ENCODE measurements around the gene THSD7A. TPM values are rescaled to one million over a fixed set of nuclear protein-coding genes. Genes with fewer than 3 reads are reported as not detected.

Gene THSD7A, protein sequence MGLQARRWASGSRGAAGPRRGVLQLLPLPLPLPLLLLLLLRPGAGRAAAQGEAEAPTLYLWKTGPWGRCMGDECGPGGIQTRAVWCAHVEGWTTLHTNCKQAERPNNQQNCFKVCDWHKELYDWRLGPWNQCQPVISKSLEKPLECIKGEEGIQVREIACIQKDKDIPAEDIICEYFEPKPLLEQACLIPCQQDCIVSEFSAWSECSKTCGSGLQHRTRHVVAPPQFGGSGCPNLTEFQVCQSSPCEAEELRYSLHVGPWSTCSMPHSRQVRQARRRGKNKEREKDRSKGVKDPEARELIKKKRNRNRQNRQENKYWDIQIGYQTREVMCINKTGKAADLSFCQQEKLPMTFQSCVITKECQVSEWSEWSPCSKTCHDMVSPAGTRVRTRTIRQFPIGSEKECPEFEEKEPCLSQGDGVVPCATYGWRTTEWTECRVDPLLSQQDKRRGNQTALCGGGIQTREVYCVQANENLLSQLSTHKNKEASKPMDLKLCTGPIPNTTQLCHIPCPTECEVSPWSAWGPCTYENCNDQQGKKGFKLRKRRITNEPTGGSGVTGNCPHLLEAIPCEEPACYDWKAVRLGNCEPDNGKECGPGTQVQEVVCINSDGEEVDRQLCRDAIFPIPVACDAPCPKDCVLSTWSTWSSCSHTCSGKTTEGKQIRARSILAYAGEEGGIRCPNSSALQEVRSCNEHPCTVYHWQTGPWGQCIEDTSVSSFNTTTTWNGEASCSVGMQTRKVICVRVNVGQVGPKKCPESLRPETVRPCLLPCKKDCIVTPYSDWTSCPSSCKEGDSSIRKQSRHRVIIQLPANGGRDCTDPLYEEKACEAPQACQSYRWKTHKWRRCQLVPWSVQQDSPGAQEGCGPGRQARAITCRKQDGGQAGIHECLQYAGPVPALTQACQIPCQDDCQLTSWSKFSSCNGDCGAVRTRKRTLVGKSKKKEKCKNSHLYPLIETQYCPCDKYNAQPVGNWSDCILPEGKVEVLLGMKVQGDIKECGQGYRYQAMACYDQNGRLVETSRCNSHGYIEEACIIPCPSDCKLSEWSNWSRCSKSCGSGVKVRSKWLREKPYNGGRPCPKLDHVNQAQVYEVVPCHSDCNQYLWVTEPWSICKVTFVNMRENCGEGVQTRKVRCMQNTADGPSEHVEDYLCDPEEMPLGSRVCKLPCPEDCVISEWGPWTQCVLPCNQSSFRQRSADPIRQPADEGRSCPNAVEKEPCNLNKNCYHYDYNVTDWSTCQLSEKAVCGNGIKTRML (N-terminal part only)
- polyA plus RNA-seq (18.1 and 18.5 TPM in 2 replicates), polyA minus RNA-seq (66.5 and 82.2 TPM in 2 replicates)

DNA sequence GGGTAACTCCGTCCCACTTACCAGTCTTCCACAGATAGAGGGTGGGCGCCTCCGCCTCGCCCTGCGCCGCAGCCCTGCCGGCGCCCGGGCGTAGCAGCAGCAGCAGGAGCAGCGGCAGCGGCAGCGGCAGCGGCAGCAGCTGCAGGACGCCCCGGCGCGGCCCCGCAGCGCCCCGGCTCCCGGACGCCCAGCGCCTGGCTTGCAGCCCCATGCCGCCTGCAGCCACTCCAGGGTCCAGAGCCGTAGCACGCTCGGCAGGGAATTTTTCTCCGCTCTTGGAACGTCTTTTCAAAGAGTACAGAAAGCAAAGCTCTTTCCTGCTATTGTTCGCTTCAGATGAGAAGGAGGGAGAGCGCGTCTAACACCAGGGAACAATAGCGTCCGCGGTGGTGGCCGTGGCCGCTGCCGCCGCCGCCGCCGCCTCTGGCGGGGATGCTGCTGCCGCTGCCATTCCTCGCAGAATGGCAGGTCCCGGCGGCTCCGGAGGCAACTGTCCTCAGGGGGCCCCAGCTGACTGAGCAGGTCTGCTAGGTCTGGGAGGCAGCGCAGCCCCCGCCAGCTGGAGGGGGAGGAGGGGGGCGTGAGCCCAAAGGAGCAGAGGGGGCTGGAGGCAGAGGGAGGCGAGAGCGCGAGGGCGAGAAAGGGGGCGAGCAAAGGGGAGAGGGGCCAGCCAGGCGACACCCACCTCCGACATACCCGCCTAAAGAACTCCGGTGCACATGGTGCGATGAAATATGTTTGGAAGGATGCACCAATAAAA lies at the start of gene THSD7A:
Gene THSD7A, minus strand, starts transcription at position 463 of the 760 bp plus-strand sequence. Its CDS starts 252 bp downstream, at position 211.
- Histone ChIP-seq H3K4me3 (ENCODE audit: low read length) (peak within 1 kb of the TSS; percentile 82), H3K79me2 (replicated peaks; ENCODE audit: insufficient read depth, low read length) (peaks cover 13% of the 10 kb centered on the region), H3K27ac (ENCODE audit: low read length) (peak within 1 kb of the TSS; percentile 88), H3F3A (ENCODE audit: insufficient read depth, low read length, poor library complexity, severe bottlenecking) (peaks cover 6% of the 10 kb centered on the region), H3K27me3 (ENCODE audit: insufficient read depth, low read depth, low read length) (no peaks in the 10 kb centered on the region), H3K36me3 (ENCODE audit: insufficient read depth, low read length) (no peaks in the 10 kb centered on the region), H3K9me3 (ENCODE audit: low read length) (no peaks in the 10 kb centered on the region), H3K4me2 (ENCODE audit: low read length) (peak within 1 kb of the TSS; percentile 98), H3K9ac (ENCODE audit: low read length) (peak within 1 kb of the TSS; percentile 87), H4K20me1 (ENCODE audit: insufficient read depth) (no peaks in the 10 kb centered on the region), H2AFZ (ENCODE audit: low read depth, low read length) (peak within 1 kb of the TSS; percentile 71), H3K9me2 (ENCODE audit: insufficient read depth, low read length) (no peaks in the 10 kb centered on the region)
- TF ChIP-seq SMC3 (conservative IDR thresholded peaks at IDR 0.05; ENCODE audit: poor library complexity): peak; percentile 68
- TF ChIP-seq EZH2 (IDR thresholded peaks at IDR 0.05; ENCODE audit: borderline replicate concordance, insufficient read depth, low read length, poor library complexity, severe bottlenecking): no peak
- TF ChIP-seq, protein P1, sequence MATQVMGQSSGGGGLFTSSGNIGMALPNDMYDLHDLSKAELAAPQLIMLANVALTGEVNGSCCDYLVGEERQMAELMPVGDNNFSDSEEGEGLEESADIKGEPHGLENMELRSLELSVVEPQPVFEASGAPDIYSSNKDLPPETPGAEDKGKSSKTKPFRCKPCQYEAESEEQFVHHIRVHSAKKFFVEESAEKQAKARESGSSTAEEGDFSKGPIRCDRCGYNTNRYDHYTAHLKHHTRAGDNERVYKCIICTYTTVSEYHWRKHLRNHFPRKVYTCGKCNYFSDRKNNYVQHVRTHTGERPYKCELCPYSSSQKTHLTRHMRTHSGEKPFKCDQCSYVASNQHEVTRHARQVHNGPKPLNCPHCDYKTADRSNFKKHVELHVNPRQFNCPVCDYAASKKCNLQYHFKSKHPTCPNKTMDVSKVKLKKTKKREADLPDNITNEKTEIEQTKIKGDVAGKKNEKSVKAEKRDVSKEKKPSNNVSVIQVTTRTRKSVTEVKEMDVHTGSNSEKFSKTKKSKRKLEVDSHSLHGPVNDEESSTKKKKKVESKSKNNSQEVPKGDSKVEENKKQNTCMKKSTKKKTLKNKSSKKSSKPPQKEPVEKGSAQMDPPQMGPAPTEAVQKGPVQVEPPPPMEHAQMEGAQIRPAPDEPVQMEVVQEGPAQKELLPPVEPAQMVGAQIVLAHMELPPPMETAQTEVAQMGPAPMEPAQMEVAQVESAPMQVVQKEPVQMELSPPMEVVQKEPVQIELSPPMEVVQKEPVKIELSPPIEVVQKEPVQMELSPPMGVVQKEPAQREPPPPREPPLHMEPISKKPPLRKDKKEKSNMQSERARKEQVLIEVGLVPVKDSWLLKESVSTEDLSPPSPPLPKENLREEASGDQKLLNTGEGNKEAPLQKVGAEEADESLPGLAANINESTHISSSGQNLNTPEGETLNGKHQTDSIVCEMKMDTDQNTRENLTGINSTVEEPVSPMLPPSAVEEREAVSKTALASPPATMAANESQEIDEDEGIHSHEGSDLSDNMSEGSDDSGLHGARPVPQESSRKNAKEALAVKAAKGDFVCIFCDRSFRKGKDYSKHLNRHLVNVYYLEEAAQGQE (IDR thresholded peaks at IDR 0.05; ENCODE audit: borderline replicate concordance): peak; percentile 77
- TF ChIP-seq MXI1 (conservative IDR thresholded peaks at IDR 0.05; ENCODE audit: poor library complexity, severe bottlenecking): peak; percentile 54
- TF ChIP-seq, protein P2, sequence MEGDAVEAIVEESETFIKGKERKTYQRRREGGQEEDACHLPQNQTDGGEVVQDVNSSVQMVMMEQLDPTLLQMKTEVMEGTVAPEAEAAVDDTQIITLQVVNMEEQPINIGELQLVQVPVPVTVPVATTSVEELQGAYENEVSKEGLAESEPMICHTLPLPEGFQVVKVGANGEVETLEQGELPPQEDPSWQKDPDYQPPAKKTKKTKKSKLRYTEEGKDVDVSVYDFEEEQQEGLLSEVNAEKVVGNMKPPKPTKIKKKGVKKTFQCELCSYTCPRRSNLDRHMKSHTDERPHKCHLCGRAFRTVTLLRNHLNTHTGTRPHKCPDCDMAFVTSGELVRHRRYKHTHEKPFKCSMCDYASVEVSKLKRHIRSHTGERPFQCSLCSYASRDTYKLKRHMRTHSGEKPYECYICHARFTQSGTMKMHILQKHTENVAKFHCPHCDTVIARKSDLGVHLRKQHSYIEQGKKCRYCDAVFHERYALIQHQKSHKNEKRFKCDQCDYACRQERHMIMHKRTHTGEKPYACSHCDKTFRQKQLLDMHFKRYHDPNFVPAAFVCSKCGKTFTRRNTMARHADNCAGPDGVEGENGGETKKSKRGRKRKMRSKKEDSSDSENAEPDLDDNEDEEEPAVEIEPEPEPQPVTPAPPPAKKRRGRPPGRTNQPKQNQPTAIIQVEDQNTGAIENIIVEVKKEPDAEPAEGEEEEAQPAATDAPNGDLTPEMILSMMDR (IDR thresholded peaks at IDR 0.05; ENCODE audit: poor library complexity, severe bottlenecking): peak; percentile 57
- TF ChIP-seq EP300 (conservative IDR thresholded peaks at IDR 0.05; ENCODE audit: poor library complexity, severe bottlenecking): peak; percentile 44
- TF ChIP-seq POLR2AphosphoS5 (IDR thresholded peaks at IDR 0.05): peak; percentile 69
- peak; percentile 73 for TF ChIP-seq TAF1 (IDR thresholded peaks at IDR 0.05; ENCODE audit: low read depth)
- peak; percentile 63 for TF ChIP-seq RAD21 (conservative IDR thresholded peaks at IDR 0.05)
